ENCODE data around the gene TLE4. TPM values are rescaled to one million over a fixed set of nuclear protein-coding genes. Genes with fewer than 3 reads are reported as not detected.

The TLE4 gene
- total and polyA plus RNA-seq, 2 of the 4 experiments (the other 2 are of a cell fraction) = 68.0 to 78.1 TPM

- H3K4me2 ChIP-seq (ENCODE audit: low read depth, low read length) = no peak overlapping the region
- H3K27ac ChIP-seq (ENCODE audit: insufficient read depth, low read length) = no peak overlapping the region
- no TSS peak for BruUV-seq (replicated peaks)
- H3K9me3 ChIP-seq (ENCODE audit: control insufficient read depth, insufficient read depth, low read length) = no peaks in the 10 kb centered on the region
- H3K9ac ChIP-seq (ENCODE audit: low read depth, low read length) = no peak overlapping the region
- no peak for ATAC-seq (ENCODE audit: low read depth)
- no peak overlapping the region for H4K5ac ChIP-seq (ENCODE audit: low read depth, low read length)
- no peaks in the 10 kb centered on the region for H3K4me1 ChIP-seq (ENCODE audit: control insufficient read depth, insufficient read depth, low read length)
- 63% methylated on average over 2 of the region's 3 CpGs; no CpG with 5 or more reads in 1 of the 2 experiments for WGBS, 2 experiments (ENCODE audit: extremely low coverage in 2 of 2, insufficient read length in 1 of 2)
- H3K23ac ChIP-seq (ENCODE audit: low read depth, low read length) = no peak overlapping the region
- H3K9me1 ChIP-seq (ENCODE audit: insufficient read depth, low read length) = no peaks in the 10 kb centered on the region
- in situ Hi-C loops (cut with MboI; ENCODE audit: low sequenced_read_pairs) (no loop called here), dilution Hi-C loops (cut with HindIII; ENCODE audit: low sequenced_read_pairs, unreplicated experiment) (no loop called here), intact Hi-C loops (cut with micrococcal nuclease) (no loop called here)
- no peak overlapping the region for H2AK5ac ChIP-seq (ENCODE audit: low read depth, low read length)
- no peak overlapping the region for H2BK20ac ChIP-seq (ENCODE audit: low read depth, low read length)
- no peak overlapping the region for H2BK120ac ChIP-seq (ENCODE audit: low read depth, low read length)
- no peaks in the 10 kb centered on the region for H3K27me3 ChIP-seq (ENCODE audit: control insufficient read depth, insufficient read depth, low read length)
- no peak overlapping the region for H4K8ac ChIP-seq (ENCODE audit: low read depth in 2 of 2, low read length in 2 of 2)
- no peak overlapping the region for H2AFZ ChIP-seq (replicated peaks; ENCODE audit: low read length, poor library complexity)
- H2AK9ac ChIP-seq (replicated peaks; ENCODE audit: low read depth, low read length, poor library complexity) = no peak overlapping the region
- H3K14ac ChIP-seq (replicated peaks; ENCODE audit: low read depth, low read length) = no peak overlapping the region
- DNase-seq = no peak
- H3K36me3 ChIP-seq (ENCODE audit: control insufficient read depth, insufficient read depth, low read length) = no peaks in the 10 kb centered on the region
- ChIA-PET CTCF (interaction anchor here (1.1 to 1.5 kb wide), 2 partner anchors 12 to 16 kb away, joined by 3 read pairs; no protein-coding TSS in a partner anchor), POLR2A (ENCODE audit: unreplicated experiment) (no interaction called here)
- no peak overlapping the region for H3K18ac ChIP-seq (ENCODE audit: low read depth, low read length)
- no peaks in the 10 kb centered on the region for H3K79me1 ChIP-seq (ENCODE audit: low read depth in 1 of 2, low read length in 2 of 2)
- H3K4me3 ChIP-seq (ENCODE audit: insufficient read depth, low read depth, low read length) = no peak overlapping the region
- H2BK5ac ChIP-seq (ENCODE audit: low read depth, low read length, poor library complexity, severe bottlenecking) = no peak overlapping the region
- no peak overlapping the region for H3K4ac ChIP-seq (ENCODE audit: low read depth, low read length)
- no peaks in the 10 kb centered on the region for H4K20me1 ChIP-seq (ENCODE audit: insufficient read depth, low read length)
- H4K91ac ChIP-seq (ENCODE audit: insufficient read depth, low read depth, low read length) = no peak overlapping the region
- H2BK15ac ChIP-seq (ENCODE audit: low read depth, low read length) = no peak overlapping the region
- H3K56ac ChIP-seq (ENCODE audit: extremely low read depth, insufficient read depth, low read length) = no peak overlapping the region
- TF ChIP-seq SMC3 (IDR thresholded peaks at IDR 0.05; ENCODE audit: low read depth, low read length) = no peak
- TF ChIP-seq POLR2A (IDR thresholded peaks at IDR 0.05; ENCODE audit: low read depth, low read length) = no peak
- TF ChIP-seq FOS (IDR thresholded peaks at IDR 0.05; ENCODE audit: low read depth, low read length) = no peak
- no peak for TF ChIP-seq ELK1 (IDR thresholded peaks at IDR 0.05; ENCODE audit: borderline replicate concordance, low read depth, low read length)
- no peak for TF ChIP-seq MAFK (IDR thresholded peaks at IDR 0.05; ENCODE audit: low read depth, low read length)
- no peak for TF ChIP-seq MXI1 (IDR thresholded peaks at IDR 0.05; ENCODE audit: borderline replicate concordance, low read depth, low read length)
- no peak for TF ChIP-seq NFE2L2 (IDR thresholded peaks at IDR 0.05; ENCODE audit: low read depth, low read length)
- no peak for TF ChIP-seq RFX5 (IDR thresholded peaks at IDR 0.05; ENCODE audit: low read depth, low read length)
- no peak for TF ChIP-seq CEBPB (IDR thresholded peaks at IDR 0.05; ENCODE audit: low read depth, low read length)
- TF ChIP-seq USF2 (IDR thresholded peaks at IDR 0.05; ENCODE audit: low read depth, low read length) = no peak
- TF ChIP-seq CTCF (conservative IDR thresholded peaks at IDR 0.05; ENCODE audit: low read depth, low read length) = no peak
- no peak for TF ChIP-seq MAZ (IDR thresholded peaks at IDR 0.05; ENCODE audit: borderline replicate concordance, low read depth, low read length)
- TF ChIP-seq RAD21 (IDR thresholded peaks at IDR 0.05; ENCODE audit: low read length) = no peak
- TF ChIP-seq CHD1 (IDR thresholded peaks at IDR 0.05; ENCODE audit: low read depth, low read length) = no peak
- no peak for TF ChIP-seq RCOR1 (IDR thresholded peaks at IDR 0.05; ENCODE audit: insufficient replicate concordance, low read length)
Measured at GRCh38 chr9:79542735-79543620, 28.8 kb upstream of the TLE4 start.

All from IMR-90 (cell line).